Body of pancreas (tissue), 4 donors: ENCODE data around the gene ACTR1A.

Source experiments
- POLR2A ChIP-seq, 3 donors: fragments of 450-650 bp; IDR thresholded peaks; one replicate each; pipeline ENCODE4 v1.6.1; 2016; ENCODE audit warnings: antibody characterized with exemption in 3 of 3, mild to moderate bottlenecking in 2 of 3
- TF ChIP-seq, protein P1 (sequence below), 7 experiments: fragments of 450-650 bp in 4 of 7; fragments of 200-600 bp in 3 of 7; sonication (generic) in 3 of 7; IDR thresholded peaks; one replicate each; pipeline ENCODE4 v1.5.1; 2016 to 2019; ENCODE audit warnings: antibody characterized with exemption in 7 of 7

DNA sequence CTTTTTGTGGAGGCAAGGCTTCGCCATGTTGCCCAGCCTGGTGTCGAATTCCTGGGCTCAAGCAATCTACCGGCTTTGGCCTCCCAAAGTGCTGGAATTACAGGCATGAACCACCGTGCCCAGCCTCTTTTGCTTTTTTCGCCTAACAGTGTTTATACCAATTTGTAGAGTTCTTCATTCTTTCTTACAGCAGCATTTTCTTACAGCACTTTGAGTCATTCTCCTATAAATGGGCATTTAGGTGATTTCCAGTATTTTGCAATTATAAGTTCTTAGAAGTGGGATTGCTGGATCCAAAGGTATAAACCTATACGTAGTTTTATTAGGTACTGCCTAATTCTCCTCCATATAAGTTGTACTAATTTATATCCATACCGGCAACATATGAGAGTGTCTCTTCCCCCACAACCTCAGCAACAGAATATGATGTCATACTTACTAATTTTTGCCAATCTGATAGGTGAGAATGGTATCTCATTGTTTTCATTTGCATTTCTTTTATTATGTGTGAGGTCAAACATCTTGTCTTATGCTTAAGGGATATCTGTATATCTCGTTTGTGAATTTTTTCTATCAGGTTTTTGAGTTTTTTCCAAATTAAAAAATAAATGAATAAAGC lies 40.4 kb upstream of the ACTR1A start:
- TF ChIP-seq, protein P1, sequence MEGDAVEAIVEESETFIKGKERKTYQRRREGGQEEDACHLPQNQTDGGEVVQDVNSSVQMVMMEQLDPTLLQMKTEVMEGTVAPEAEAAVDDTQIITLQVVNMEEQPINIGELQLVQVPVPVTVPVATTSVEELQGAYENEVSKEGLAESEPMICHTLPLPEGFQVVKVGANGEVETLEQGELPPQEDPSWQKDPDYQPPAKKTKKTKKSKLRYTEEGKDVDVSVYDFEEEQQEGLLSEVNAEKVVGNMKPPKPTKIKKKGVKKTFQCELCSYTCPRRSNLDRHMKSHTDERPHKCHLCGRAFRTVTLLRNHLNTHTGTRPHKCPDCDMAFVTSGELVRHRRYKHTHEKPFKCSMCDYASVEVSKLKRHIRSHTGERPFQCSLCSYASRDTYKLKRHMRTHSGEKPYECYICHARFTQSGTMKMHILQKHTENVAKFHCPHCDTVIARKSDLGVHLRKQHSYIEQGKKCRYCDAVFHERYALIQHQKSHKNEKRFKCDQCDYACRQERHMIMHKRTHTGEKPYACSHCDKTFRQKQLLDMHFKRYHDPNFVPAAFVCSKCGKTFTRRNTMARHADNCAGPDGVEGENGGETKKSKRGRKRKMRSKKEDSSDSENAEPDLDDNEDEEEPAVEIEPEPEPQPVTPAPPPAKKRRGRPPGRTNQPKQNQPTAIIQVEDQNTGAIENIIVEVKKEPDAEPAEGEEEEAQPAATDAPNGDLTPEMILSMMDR (IDR thresholded peaks at IDR 0.05) = no peak
- no peak for TF ChIP-seq POLR2A (IDR thresholded peaks at IDR 0.05)
